ENCODE results near the gene SLC7A8.
A peak's percentile ranks its signal among the peaks of the same experiment; 100 is the strongest.

SLC7A8 gene

GRCh38 chr14:23089498-23090253, 93.8 kb downstream of the SLC7A8 start:
- H3K4me1 Mint-ChIP-seq: peaks cover 6% of the 10 kb centered on the region
- no peak overlapping the region for H3K4me3 Mint-ChIP-seq
- DNase-seq: no peak
- H3K27me3 Mint-ChIP-seq (ENCODE audit: low read depth, poor library complexity): no peaks in the 10 kb centered on the region
- peaks cover 60% of the 10 kb centered on the region for H3K36me3 Mint-ChIP-seq (ENCODE audit: low read depth)
- H3K9me3 Mint-ChIP-seq: no peaks in the 10 kb centered on the region
- peak overlapping the region; percentile 6 for H3K27ac Mint-ChIP-seq
- no peak for TF ChIP-seq CTCF (IDR thresholded peaks at IDR 0.05)

DNA sequence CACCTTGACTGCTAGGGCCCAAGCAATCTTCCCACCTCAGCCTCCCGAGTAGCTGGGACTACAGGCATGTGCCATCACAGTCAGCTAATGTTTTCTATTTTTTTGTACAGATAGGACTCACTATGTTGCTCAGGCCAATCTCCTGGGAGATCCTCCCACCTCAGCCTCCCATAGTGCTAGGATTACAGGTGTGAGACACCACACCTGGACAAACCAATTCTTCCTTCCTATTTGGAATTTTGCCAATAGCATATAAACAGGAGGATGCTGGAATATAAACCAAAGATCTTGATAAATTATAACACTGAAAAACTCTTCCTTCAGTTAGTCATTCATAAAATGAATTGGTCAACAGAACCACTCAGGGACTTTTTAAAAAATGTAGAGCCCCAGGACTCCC, 96.9 kb downstream of the SLC7A8 start:
- Mint-ChIP-seq H3K9me3 (no peaks in the 10 kb centered on the region), H3K27ac (no peak overlapping the region), H3K4me1 (no peaks in the 10 kb centered on the region), H3K36me3 (ENCODE audit: low read depth) (peaks cover 71% of the 10 kb centered on the region), H3K4me3 (no peak overlapping the region), H3K27me3 (ENCODE audit: low read depth, poor library complexity) (no peaks in the 10 kb centered on the region)
- no peak for TF ChIP-seq CTCF (IDR thresholded peaks at IDR 0.05)
- DNase-seq: no peak

- no peaks in the 10 kb centered on the region for H3K9me3 Mint-ChIP-seq
- DNase-seq: no peak
- H3K27ac Mint-ChIP-seq: peak overlapping the region; percentile 31
- TF ChIP-seq CTCF (IDR thresholded peaks at IDR 0.05): no peak
- no peaks in the 10 kb centered on the region for H3K27me3 Mint-ChIP-seq (ENCODE audit: low read depth, poor library complexity)
- H3K4me3 Mint-ChIP-seq: no peak overlapping the region
- no peaks in the 10 kb centered on the region for H3K4me1 Mint-ChIP-seq
- H3K36me3 Mint-ChIP-seq (ENCODE audit: low read depth): peaks cover 78% of the 10 kb centered on the region
These were observed 98.0 kb downstream of the SLC7A8 start for GRCh38 chr14:23085458-23085857.

DNA sequence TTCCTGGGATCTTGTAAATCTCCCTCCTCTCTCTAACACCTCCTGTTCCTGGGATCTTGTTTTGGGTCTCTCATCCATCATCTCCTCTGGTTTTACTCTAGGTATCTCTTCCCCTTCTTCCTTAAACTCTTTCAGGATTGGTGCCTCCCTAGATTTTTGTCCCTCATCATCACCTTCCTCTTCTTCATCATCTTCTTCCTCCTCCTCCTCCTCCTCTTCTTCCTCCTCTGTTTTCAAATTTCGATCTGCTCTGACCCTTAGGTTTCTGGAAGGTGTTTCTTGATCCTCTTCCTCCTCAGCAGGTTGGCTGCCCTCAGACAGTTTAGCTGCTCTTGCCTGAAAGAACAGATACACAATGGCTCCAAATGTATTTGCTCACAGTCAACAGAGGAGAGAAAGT, 103.0 kb downstream of the SLC7A8 start:
- H3K9me3 Mint-ChIP-seq: no peaks in the 10 kb centered on the region
- peaks cover 71% of the 10 kb centered on the region for H3K36me3 Mint-ChIP-seq (ENCODE audit: low read depth)
- H3K4me1 Mint-ChIP-seq: peaks cover under 1% of the 10 kb centered on the region
- H3K4me3 Mint-ChIP-seq: no peak overlapping the region
- no peaks in the 10 kb centered on the region for H3K27me3 Mint-ChIP-seq (ENCODE audit: low read depth, poor library complexity)
- no peak for TF ChIP-seq CTCF (IDR thresholded peaks at IDR 0.05)
- peak overlapping the region; percentile 73 for H3K27ac Mint-ChIP-seq
- no peak for DNase-seq

GRCh38 chr14:23079716-23080115, 103.7 kb downstream of the SLC7A8 start:
- H3K4me3 Mint-ChIP-seq: no peak overlapping the region
- TF ChIP-seq CTCF (IDR thresholded peaks at IDR 0.05): no peak
- no peaks in the 10 kb centered on the region for H3K27me3 Mint-ChIP-seq (ENCODE audit: low read depth, poor library complexity)
- peaks cover 5% of the 10 kb centered on the region for H3K4me1 Mint-ChIP-seq
- no peak for DNase-seq
- peak overlapping the region; percentile 73 for H3K27ac Mint-ChIP-seq
- H3K9me3 Mint-ChIP-seq: no peaks in the 10 kb centered on the region
- H3K36me3 Mint-ChIP-seq (ENCODE audit: low read depth): peaks cover 69% of the 10 kb centered on the region

DNA sequence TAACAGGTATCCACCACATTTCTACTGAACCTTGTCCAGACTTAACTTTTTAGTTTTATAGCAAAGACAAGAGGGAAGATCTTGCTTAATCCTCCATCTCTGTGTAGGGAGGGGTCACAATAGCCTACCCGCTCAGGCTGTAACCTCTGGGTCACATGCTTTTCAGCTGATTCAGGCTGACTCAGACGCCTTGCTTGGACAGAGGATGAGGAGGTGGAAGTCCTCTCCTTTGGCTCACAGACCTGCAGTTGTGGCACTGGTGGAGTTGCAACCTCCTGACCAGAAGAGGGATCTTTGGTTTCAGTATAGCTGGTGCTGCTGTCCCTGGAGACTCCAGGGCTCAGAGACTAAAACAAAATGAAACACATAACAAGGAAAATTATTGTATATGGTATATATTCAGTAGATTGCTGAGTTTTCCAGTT, 104.8 kb downstream of the SLC7A8 start:
- no peak for TF ChIP-seq CTCF (IDR thresholded peaks at IDR 0.05)
- Mint-ChIP-seq H3K4me1 (peaks cover 5% of the 10 kb centered on the region), H3K27me3 (ENCODE audit: low read depth, poor library complexity) (no peaks in the 10 kb centered on the region), H3K36me3 (ENCODE audit: low read depth) (peaks cover 71% of the 10 kb centered on the region), H3K27ac (peak overlapping the region; percentile 71), H3K4me3 (no peak overlapping the region), H3K9me3 (no peaks in the 10 kb centered on the region)
- no peak for DNase-seq
